SK-N-SH treated with all-trans-retinoic acid at 6 μM for 48 hours (cell line): ENCODE data around the gene MLLT6.

Experiments
- ATAC-seq: fragments of 200-7000 bp; cut with Tn5 transposase; 3 replicates; pipeline ENCODE4 v1.9.1; 2020; ENCODE audit warnings: mild to moderate bottlenecking, moderate library complexity
- ARNTL ChIP-seq: fragments of 450-650 bp; formaldehyde crosslinking; IDR thresholded peaks from 2 replicates; pipeline ENCODE4 v1.5.0; 2020; ENCODE audit warnings: low read depth, mild to moderate bottlenecking, moderate library complexity, borderline replicate concordance
- CREB5 ChIP-seq: fragments of 250-450 bp; sonication (Bioruptor Pico); IDR thresholded peaks from 2 replicates; pipeline ENCODE4 v1.5.1; 2020; ENCODE audit warnings: low read depth, mild to moderate bottlenecking, moderate library complexity
- CSDC2 ChIP-seq: fragments of 250-450 bp; sonication (Bioruptor Pico); IDR thresholded peaks from 2 replicates; pipeline ENCODE4 v1.5.0; 2020; ENCODE audit warnings: mild to moderate bottlenecking, moderate library complexity
- CSRNP3 ChIP-seq: fragments of 250-450 bp; sonication (Bioruptor Pico); IDR thresholded peaks from 2 replicates; pipeline ENCODE4 v1.5.1; 2021; ENCODE audit warnings: mild to moderate bottlenecking, moderate library complexity
- ESRRG ChIP-seq: fragments of 250-450 bp; sonication (Bioruptor Pico); IDR thresholded peaks from 2 replicates; pipeline ENCODE4 v1.6.1; 2021; ENCODE audit warnings: mild to moderate bottlenecking
- ISL1 ChIP-seq: fragments of 250-450 bp; sonication (Bioruptor Pico); IDR thresholded peaks from 2 replicates; pipeline ENCODE4 v2.1.2; 2022; ENCODE audit warnings: mild to moderate bottlenecking, moderate library complexity
- PATZ1 ChIP-seq: fragments of 250-450 bp; sonication (Bioruptor Pico); IDR thresholded peaks from 2 replicates; pipeline ENCODE4 v1.8.0; 2020; ENCODE audit warnings: mild to moderate bottlenecking, moderate library complexity, borderline replicate concordance
- POU6F1 ChIP-seq: fragments of 250-450 bp; sonication (Bioruptor Pico); IDR thresholded peaks from 2 replicates; pipeline ENCODE4 v1.8.0; 2021; ENCODE audit warnings: low read depth, mild to moderate bottlenecking, moderate library complexity, borderline replicate concordance
- PPARA ChIP-seq: fragments of 250-450 bp; sonication (Bioruptor Pico); IDR thresholded peaks from 2 replicates; pipeline ENCODE4 v1.5.0; 2020; ENCODE audit warnings: mild to moderate bottlenecking, borderline replicate concordance
- RARB ChIP-seq: fragments of 250-450 bp; sonication (Bioruptor Pico); IDR thresholded peaks from 2 replicates; pipeline ENCODE4 v1.8.0; 2021; ENCODE audit warnings: mild to moderate bottlenecking, moderate library complexity
- SNAI2 ChIP-seq: fragments of 250-450 bp; sonication (Bioruptor Pico); IDR thresholded peaks from 2 replicates; pipeline ENCODE4 v1.5.0; 2020; ENCODE audit warnings: mild to moderate bottlenecking, moderate library complexity
- TCF4 ChIP-seq: fragments of 250-450 bp; sonication (Bioruptor Pico); IDR thresholded peaks from 2 replicates; pipeline ENCODE4 v1.8.0; 2021; ENCODE audit warnings: mild to moderate bottlenecking, moderate library complexity, borderline replicate concordance
- TOX ChIP-seq: fragments of 250-450 bp; sonication (Bioruptor Pico); IDR thresholded peaks from 2 replicates; pipeline ENCODE4 v1.8.0; 2021; ENCODE audit warnings: mild to moderate bottlenecking, moderate library complexity, borderline replicate concordance
- TSHZ2 ChIP-seq: fragments of 250-450 bp; sonication (Bioruptor Pico); IDR thresholded peaks from 2 replicates; pipeline ENCODE4 v1.5.0; 2020; ENCODE audit warnings: mild to moderate bottlenecking, moderate library complexity
- ZC3H10 ChIP-seq: fragments of 250-450 bp; sonication (Bioruptor Pico); IDR thresholded peaks from 2 replicates; pipeline ENCODE4 v1.5.1; 2021; ENCODE audit warnings: mild to moderate bottlenecking, moderate library complexity
- ZFP3 ChIP-seq: fragments of 250-450 bp; sonication (Bioruptor Pico); IDR thresholded peaks from 2 replicates; pipeline ENCODE4 v1.5.0; 2020; ENCODE audit warnings: mild to moderate bottlenecking, moderate library complexity
- ZFP30 ChIP-seq: fragments of 450-650 bp; formaldehyde crosslinking; IDR thresholded peaks from 2 replicates; pipeline ENCODE4 v1.5.0; 2022; ENCODE audit warnings: mild to moderate bottlenecking, moderate library complexity
- ZNF70 ChIP-seq: fragments of 450-650 bp; formaldehyde crosslinking; IDR thresholded peaks from 2 replicates; pipeline ENCODE4 v1.5.0; 2020; ENCODE audit warnings: mild to moderate bottlenecking, moderate library complexity
- ZNF8 ChIP-seq: fragments of 450-650 bp; formaldehyde crosslinking; IDR thresholded peaks from 2 replicates; pipeline ENCODE4 v1.5.0; 2020; ENCODE audit warnings: mild to moderate bottlenecking, moderate library complexity

The MLLT6 gene

GRCh38 chr17:38738686-38739085 lies 33.6 kb downstream of the MLLT6 start:
- ATAC-seq = no peak
- TF ChIP-seq ZC3H10 (CRISPR knock-in tag) = no peak
- no peak for TF ChIP-seq ISL1 (CRISPR knock-in tag)
- no peak for TF ChIP-seq ZFP30 (CRISPR knock-in tag)
- TF ChIP-seq CREB5 (CRISPR knock-in tag) = no peak
- TF ChIP-seq PATZ1 = no peak
- no peak for TF ChIP-seq PPARA
- no peak for TF ChIP-seq POU6F1 (CRISPR knock-in tag)
- no peak for TF ChIP-seq ZNF70 (CRISPR knock-in tag)
- no peak for TF ChIP-seq CSRNP3 (CRISPR knock-in tag)
- TF ChIP-seq ARNTL (CRISPR knock-in tag) = no peak
- TF ChIP-seq ZFP3 (CRISPR knock-in tag) = no peak
- no peak for TF ChIP-seq ZNF8 (CRISPR knock-in tag)
- no peak for TF ChIP-seq ESRRG (CRISPR knock-in tag)
- TF ChIP-seq CSDC2 = no peak
- TF ChIP-seq TSHZ2 (CRISPR knock-in tag) = no peak
- TF ChIP-seq TCF4 (CRISPR knock-in tag) = no peak
- TF ChIP-seq TOX = no peak

- no peak for ATAC-seq
- TF ChIP-seq SNAI2 (CRISPR knock-in tag) = no peak
- no peak for TF ChIP-seq POU6F1 (CRISPR knock-in tag)
- TF ChIP-seq TSHZ2 (CRISPR knock-in tag) = no peak
- no peak for TF ChIP-seq ARNTL (CRISPR knock-in tag)
- TF ChIP-seq RARB (CRISPR knock-in tag) = no peak
- TF ChIP-seq ISL1 (CRISPR knock-in tag) = no peak
- TF ChIP-seq CSRNP3 (CRISPR knock-in tag) = no peak
Observed at GRCh38 chr17:38739305-38739704, 34.2 kb downstream of the MLLT6 start.
